SHP77 (cell line): ENCODE results near the gene AKNA.

Source experiments
- DNase-seq, 2 experiments: peaks; one replicate each; lab custom pipeline; 2025; lab: John Stamatoyannopoulos, UW

AKNA gene

GRCh38 chr9:114285166-114285867 lies 102.5 kb downstream of the AKNA start:
- no peak for DNase-seq

DNA sequence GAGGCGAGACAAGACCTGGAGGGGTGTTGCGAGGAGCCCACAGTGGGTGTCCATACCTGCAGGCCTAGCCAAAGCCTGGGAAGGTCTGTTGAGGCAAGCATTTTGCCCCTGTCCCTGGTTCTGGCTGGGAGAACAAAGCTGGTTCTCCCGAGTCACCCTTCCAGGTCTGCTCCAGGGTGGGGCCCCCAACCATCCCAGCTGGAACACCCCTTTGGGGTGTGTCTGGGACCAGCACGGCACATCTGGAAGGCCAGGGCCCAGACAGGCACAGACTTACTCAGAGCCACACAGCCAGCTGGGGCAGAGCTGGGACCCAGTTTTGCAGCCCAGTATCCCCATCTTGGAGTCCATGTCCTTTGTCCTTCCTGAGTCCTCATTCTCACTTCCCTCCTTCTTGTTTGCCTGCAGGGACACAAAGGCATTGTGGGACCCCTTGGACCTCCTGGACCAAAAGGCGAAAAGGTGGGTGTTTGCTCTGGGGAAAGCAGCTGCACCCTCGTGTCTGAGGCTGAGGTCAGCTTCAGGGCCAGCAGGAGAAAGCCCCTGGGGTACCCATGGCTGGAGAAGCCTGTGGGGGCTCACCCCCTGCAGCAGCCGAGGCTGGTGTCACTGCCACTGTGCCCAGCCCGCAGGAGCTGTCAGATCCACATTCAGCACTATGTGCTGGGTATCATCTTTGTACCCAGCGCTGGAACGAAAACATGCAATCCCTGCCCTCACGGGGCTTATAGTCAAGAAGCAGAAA lies 103.3 kb downstream of the AKNA start:
- DNase-seq: no peak
